ENCODE measurements around the gene PPFIA2.

DNA sequence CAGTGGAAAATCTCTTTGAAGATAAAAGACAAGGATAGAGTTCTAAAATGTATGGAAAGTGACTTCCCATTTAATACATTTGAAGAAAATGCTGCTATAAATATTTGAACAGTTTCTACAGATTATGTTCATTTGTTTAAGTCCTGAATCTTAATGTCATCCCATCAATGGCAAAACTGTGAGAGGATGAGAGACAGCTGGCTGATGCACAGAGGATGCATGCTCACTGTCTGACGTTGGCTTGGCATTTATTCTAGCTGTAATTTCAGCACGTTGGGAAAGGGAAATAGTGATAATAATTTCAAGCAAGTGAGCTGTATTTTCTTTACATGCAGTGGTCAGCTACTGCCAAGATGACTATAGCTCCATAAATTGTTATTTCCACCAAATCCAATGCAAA, 40.5 kb downstream of the PPFIA2 start:
- TF ChIP-seq, protein P1, sequence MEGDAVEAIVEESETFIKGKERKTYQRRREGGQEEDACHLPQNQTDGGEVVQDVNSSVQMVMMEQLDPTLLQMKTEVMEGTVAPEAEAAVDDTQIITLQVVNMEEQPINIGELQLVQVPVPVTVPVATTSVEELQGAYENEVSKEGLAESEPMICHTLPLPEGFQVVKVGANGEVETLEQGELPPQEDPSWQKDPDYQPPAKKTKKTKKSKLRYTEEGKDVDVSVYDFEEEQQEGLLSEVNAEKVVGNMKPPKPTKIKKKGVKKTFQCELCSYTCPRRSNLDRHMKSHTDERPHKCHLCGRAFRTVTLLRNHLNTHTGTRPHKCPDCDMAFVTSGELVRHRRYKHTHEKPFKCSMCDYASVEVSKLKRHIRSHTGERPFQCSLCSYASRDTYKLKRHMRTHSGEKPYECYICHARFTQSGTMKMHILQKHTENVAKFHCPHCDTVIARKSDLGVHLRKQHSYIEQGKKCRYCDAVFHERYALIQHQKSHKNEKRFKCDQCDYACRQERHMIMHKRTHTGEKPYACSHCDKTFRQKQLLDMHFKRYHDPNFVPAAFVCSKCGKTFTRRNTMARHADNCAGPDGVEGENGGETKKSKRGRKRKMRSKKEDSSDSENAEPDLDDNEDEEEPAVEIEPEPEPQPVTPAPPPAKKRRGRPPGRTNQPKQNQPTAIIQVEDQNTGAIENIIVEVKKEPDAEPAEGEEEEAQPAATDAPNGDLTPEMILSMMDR (IDR thresholded peaks at IDR 0.05): no peak
- TF ChIP-seq POLR2A (IDR thresholded peaks at IDR 0.05): no peak

Measured in Peyer's patch (tissue), 4 donors.